ENCODE data around the gene LYRM4. TPM values are rescaled to one million over a fixed set of nuclear protein-coding genes. Genes with fewer than 3 reads are reported as not detected.

Gene LYRM4
- total RNA-seq, 1 experiment from 2014 or later = 16.5 TPM

- BruUV-seq (replicated peaks) = no TSS peak
- Mint-ChIP-seq H3K4me3 (ENCODE audit: low read depth, unreplicated experiment) (no peak overlapping the region), H3K4me1 (ENCODE audit: low read depth, unreplicated experiment) (no peaks in the 10 kb centered on the region), H3K36me3 (ENCODE audit: insufficient read depth, unreplicated experiment) (no peaks in the 10 kb centered on the region), H3K27ac (ENCODE audit: unreplicated experiment) (no peak overlapping the region), H3K9me3 (ENCODE audit: low read depth, unreplicated experiment) (no peaks in the 10 kb centered on the region), H3K27me3 (ENCODE audit: unreplicated experiment) (no peaks in the 10 kb centered on the region)
- no peak for DNase-seq
- TF ChIP-seq CTCF (IDR thresholded peaks at IDR 0.05; ENCODE audit: unreplicated experiment) = no peak
- CTCF ChIA-PET = no interaction called here
- intact Hi-C loops (cut with micrococcal nuclease; ENCODE audit: unreplicated experiment) = no loop called here
These were observed 132.4 kb downstream of the LYRM4 start for GRCh38 chr6:5128351-5128750.

DNA sequence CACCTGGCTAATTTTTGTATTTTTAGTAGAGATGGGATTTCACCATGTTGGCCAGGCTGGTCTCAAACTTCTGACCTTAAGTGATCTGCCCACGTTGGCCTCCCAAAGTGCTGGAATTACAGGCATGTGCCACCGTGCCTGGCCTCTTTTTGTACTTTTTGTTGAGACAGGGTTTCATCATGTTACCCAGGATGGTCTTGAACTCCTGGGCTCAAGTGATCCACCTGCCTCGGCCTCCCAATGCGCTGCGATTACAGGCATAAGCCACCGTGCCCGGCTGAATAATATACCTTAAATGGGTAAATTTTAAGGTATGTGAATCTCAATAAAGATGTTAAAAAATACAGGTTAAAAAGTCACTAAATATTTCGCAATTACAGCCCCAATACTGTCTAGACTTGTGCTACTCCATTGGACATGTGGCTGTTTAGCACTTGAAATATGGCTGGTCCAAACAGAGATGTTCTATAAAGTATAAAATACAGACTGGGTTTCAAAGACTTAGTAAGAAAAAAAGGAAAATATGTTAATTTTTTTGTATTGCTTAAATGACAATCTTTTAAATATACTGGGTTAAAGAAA, 133.6 kb downstream of the LYRM4 start:
- no TSS peak for BruUV-seq (replicated peaks)
- intact Hi-C loops (cut with micrococcal nuclease; ENCODE audit: unreplicated experiment) = no loop called here
- CTCF ChIA-PET = no interaction called here
- no peaks in the 10 kb centered on the region for H3K9me3 Mint-ChIP-seq (ENCODE audit: low read depth, unreplicated experiment)
- no peaks in the 10 kb centered on the region for H3K27me3 Mint-ChIP-seq (ENCODE audit: unreplicated experiment)
- H3K27ac Mint-ChIP-seq (ENCODE audit: unreplicated experiment) = no peak overlapping the region
- TF ChIP-seq CTCF (IDR thresholded peaks at IDR 0.05; ENCODE audit: unreplicated experiment) = no peak
- no peaks in the 10 kb centered on the region for H3K36me3 Mint-ChIP-seq (ENCODE audit: insufficient read depth, unreplicated experiment)
- no peak for DNase-seq
- H3K4me1 Mint-ChIP-seq (ENCODE audit: low read depth, unreplicated experiment) = no peaks in the 10 kb centered on the region
- no peak overlapping the region for H3K4me3 Mint-ChIP-seq (ENCODE audit: low read depth, unreplicated experiment)

- DNase-seq = no peak
- no peak for TF ChIP-seq CTCF (IDR thresholded peaks at IDR 0.05; ENCODE audit: unreplicated experiment)
- intact Hi-C loops (cut with micrococcal nuclease; ENCODE audit: unreplicated experiment) = no loop called here
- no TSS peak for BruUV-seq (replicated peaks)
- no peak overlapping the region for H3K27ac Mint-ChIP-seq (ENCODE audit: unreplicated experiment)
- H3K4me3 Mint-ChIP-seq (ENCODE audit: low read depth, unreplicated experiment) = no peak overlapping the region
- CTCF ChIA-PET = no interaction called here
- H3K36me3 Mint-ChIP-seq (ENCODE audit: insufficient read depth, unreplicated experiment) = no peaks in the 10 kb centered on the region
- no peaks in the 10 kb centered on the region for H3K9me3 Mint-ChIP-seq (ENCODE audit: low read depth, unreplicated experiment)
- H3K27me3 Mint-ChIP-seq (ENCODE audit: unreplicated experiment) = no peaks in the 10 kb centered on the region
- no peaks in the 10 kb centered on the region for H3K4me1 Mint-ChIP-seq (ENCODE audit: low read depth, unreplicated experiment)
These were observed 134.5 kb downstream of the LYRM4 start for GRCh38 chr6:5126214-5126613.

GRCh38 chr6:5125152-5126006, 135.4 kb downstream of the LYRM4 start:
- CTCF ChIA-PET = no interaction called here
- no peak overlapping the region for H3K4me3 Mint-ChIP-seq (ENCODE audit: low read depth, unreplicated experiment)
- H3K36me3 Mint-ChIP-seq (ENCODE audit: insufficient read depth, unreplicated experiment) = no peaks in the 10 kb centered on the region
- intact Hi-C loops (cut with micrococcal nuclease; ENCODE audit: unreplicated experiment) = no loop called here
- BruUV-seq (replicated peaks) = no TSS peak
- H3K27ac Mint-ChIP-seq (ENCODE audit: unreplicated experiment) = no peak overlapping the region
- peak; percentile 9 for DNase-seq
- no peaks in the 10 kb centered on the region for H3K4me1 Mint-ChIP-seq (ENCODE audit: low read depth, unreplicated experiment)
- no peak for TF ChIP-seq CTCF (IDR thresholded peaks at IDR 0.05; ENCODE audit: unreplicated experiment)
- no peaks in the 10 kb centered on the region for H3K27me3 Mint-ChIP-seq (ENCODE audit: unreplicated experiment)
- H3K9me3 Mint-ChIP-seq (ENCODE audit: low read depth, unreplicated experiment) = no peaks in the 10 kb centered on the region

Data from Calu3 (cell line).